OCI-LY3 (cell line): Measurements from ENCODE around the gene AACS.

ENCODE experiments used
- H2AFZ ChIP-seq: fragments of 200-600, 300-600 bp; shearing (Covaris generic); 2 replicates; pipeline ENCODE4 v1.6.0; 2014; ENCODE audit warnings: antibody characterized with exemption, low read depth, low read length
- H3K27ac ChIP-seq: fragments of 200-600, 300-600 bp; sonication (generic); 2 replicates; pipeline ENCODE4 v1.5.1; 2014; ENCODE audit warnings: mild to moderate bottlenecking, low read length, moderate library complexity, mixed read lengths
- H3K27me3 ChIP-seq: fragments of 200-600, 300-600 bp; sonication (generic); 2 replicates; pipeline ENCODE4 v1.6.1; 2014; ENCODE audit warnings: low read depth, low read length, mixed read lengths
- H3K36me3 ChIP-seq: fragments of 200-600, 300-600 bp; sonication (generic); replicated peaks from 2 replicates; pipeline ENCODE3; 2014; ENCODE audit warnings: low read depth, low read length, mixed read lengths
- H3K4me1 ChIP-seq: fragments of 300-600, 200-600 bp; sonication (generic); 2 replicates; pipeline ENCODE4 v1.6.1; 2014; ENCODE audit warnings: low read length, mixed read lengths
- H3K4me2 ChIP-seq: fragments of 200-600, 300-600 bp; sonication (generic); 2 replicates; pipeline ENCODE4 v1.6.1; 2014; ENCODE audit warnings: low read length, mixed read lengths
- H3K4me3 ChIP-seq: fragments of 300-600, 200-600 bp; sonication (generic); 2 replicates; pipeline ENCODE4 v1.5.1; 2014; ENCODE audit warnings: antibody characterized with exemption, mild to moderate bottlenecking, low read length, moderate library complexity
- H3K79me2 ChIP-seq: fragments of 300-600, 200-600 bp; shearing (Covaris generic); 2 replicates; pipeline ENCODE4 v1.6.1; 2014; ENCODE audit warnings: mild to moderate bottlenecking, low read length, mixed read lengths
- H3K9ac ChIP-seq: fragments of 300-600, 200-600 bp; shearing (Covaris generic); 2 replicates; pipeline ENCODE4 v1.6.0; 2014; ENCODE audit warnings: mild to moderate bottlenecking, low read length, moderate library complexity
- H3K9me3 ChIP-seq: fragments of 200-600, 300-600 bp; shearing (Covaris generic); 2 replicates; pipeline ENCODE4 v1.6.1; 2014; ENCODE audit warnings: low read length, mixed read lengths; ENCODE audit not compliant: insufficient read depth
- H4K20me1 ChIP-seq: fragments of 200-600, 300-600 bp; sonication (generic); 2 replicates; pipeline ENCODE4 v1.6.1; 2016; ENCODE audit warnings: low read length, mixed read lengths; ENCODE audit not compliant: insufficient read depth
- CTCF ChIP-seq: fragments of 200-600, 300-600 bp; sonication (generic); IDR thresholded peaks from 2 replicates; pipeline ENCODE4 v1.5.1; 2014; ENCODE audit warnings: antibody characterized with exemption, low read length, low read depth
- EZH2phosphoT487 ChIP-seq: fragments of 200-600 bp; shearing (Covaris generic); IDR thresholded peaks from 2 replicates; pipeline ENCODE4 v1.6.1; 2018; ENCODE audit warnings: antibody characterized with exemption, mixed run types, low read depth

Gene AACS

GRCh38 chr12:125032466-125033152 is 32.6 kb upstream of the AACS start:
- TF ChIP-seq CTCF = no peak
- TF ChIP-seq EZH2phosphoT487 = no peak
- H3K4me3 ChIP-seq = no peak overlapping the region
- H3K36me3 ChIP-seq = peaks cover 34% of the 10 kb centered on the region
- H3K27me3 ChIP-seq = no peaks in the 10 kb centered on the region
- H4K20me1 ChIP-seq = peaks cover 11% of the 10 kb centered on the region; the same call in 1 of the 2 replicates
- H3K79me2 ChIP-seq = peaks cover 5% of the 10 kb centered on the region; the same call in 1 of the 2 replicates
- no peak overlapping the region for H3K9ac ChIP-seq
- H3K9me3 ChIP-seq = no peaks in the 10 kb centered on the region
- H2AFZ ChIP-seq = no peak overlapping the region
- no peak overlapping the region for H3K27ac ChIP-seq
- peaks cover 3% of the 10 kb centered on the region; the same call in 1 of the 2 replicates for H3K4me1 ChIP-seq
- no peak overlapping the region for H3K4me2 ChIP-seq

GRCh38 chr12:125033288-125033687 is 31.9 kb upstream of the AACS start:
- Histone ChIP-seq H3K27ac (no peak overlapping the region), H3K4me3 (no peak overlapping the region), H3K9ac (no peak overlapping the region), H3K4me2 (no peak overlapping the region), H2AFZ (no peak overlapping the region), H3K36me3 (peaks cover 30% of the 10 kb centered on the region), H3K9me3 (no peaks in the 10 kb centered on the region), H3K4me1 (peaks cover 3% of the 10 kb centered on the region; the same call in 1 of the 2 replicates), H3K27me3 (no peaks in the 10 kb centered on the region), H3K79me2 (peaks cover under 1% of the 10 kb centered on the region; the same call in 1 of the 2 replicates), H4K20me1 (peaks cover 11% of the 10 kb centered on the region; the same call in 1 of the 2 replicates)
- TF ChIP-seq CTCF (no peak), EZH2phosphoT487 (no peak)

- H3K27me3 ChIP-seq = no peaks in the 10 kb centered on the region
- no peak overlapping the region for H3K27ac ChIP-seq
- H3K9me3 ChIP-seq = no peaks in the 10 kb centered on the region
- no peak for TF ChIP-seq EZH2phosphoT487
- no peak for TF ChIP-seq CTCF
- no peaks in the 10 kb centered on the region for H3K4me1 ChIP-seq
- H3K79me2 ChIP-seq = no peaks in the 10 kb centered on the region
- H3K4me3 ChIP-seq = no peak overlapping the region
- no peak overlapping the region for H2AFZ ChIP-seq
- no peak overlapping the region for H3K9ac ChIP-seq
- H3K36me3 ChIP-seq = peaks cover 7% of the 10 kb centered on the region
- H3K4me2 ChIP-seq = no peak overlapping the region
- no peaks in the 10 kb centered on the region for H4K20me1 ChIP-seq
Measured at GRCh38 chr12:125038976-125039625, 26.1 kb upstream of the AACS start.

- no peaks in the 10 kb centered on the region for H3K9me3 ChIP-seq
- TF ChIP-seq CTCF (no peak), EZH2phosphoT487 (no peak)
- H3K4me1 ChIP-seq = no peaks in the 10 kb centered on the region
- no peak overlapping the region for H3K9ac ChIP-seq
- H3K27ac ChIP-seq = no peak overlapping the region
- no peak overlapping the region for H3K4me3 ChIP-seq
- no peaks in the 10 kb centered on the region for H3K36me3 ChIP-seq
- no peak overlapping the region for H3K4me2 ChIP-seq
- H2AFZ ChIP-seq = no peak overlapping the region
- no peaks in the 10 kb centered on the region for H3K79me2 ChIP-seq
- no peaks in the 10 kb centered on the region for H3K27me3 ChIP-seq
- no peaks in the 10 kb centered on the region for H4K20me1 ChIP-seq
Measured at GRCh38 chr12:125049093-125049458, 16.2 kb upstream of the AACS start.
